ENCODE data around the gene H1-8. TPM values are rescaled to one million over a fixed set of nuclear protein-coding genes. Genes with fewer than 3 reads are reported as not detected.

Gene H1-8
- total and polyA plus RNA-seq, 9 of the 15 experiments (the other 6 are each of a cell fraction or from before 2014, with no cell fraction given) = not detected

GRCh38 chr3:129582799-129583198 lies 39.8 kb downstream of the H1-8 start:
- H3K4me3 ChIP-seq = no peak overlapping the region
- ChIA-PET CTCF (ENCODE audit: low intra/inter-chr PET ratio) (no interaction called here), POLR2A (interaction anchor here (0.6 to 0.7 kb wide), 2 partner anchors 136 to 267 kb away, joined by 3 read pairs; no protein-coding TSS in a partner anchor)
- no peak overlapping the region for H3K9ac ChIP-seq (ENCODE audit: insufficient read depth in 1 of 2, low read depth in 2 of 2, low read length in 2 of 2)
- no peak for DNase-seq (ENCODE audit: extremely low read depth in 1 of 4, low spot score in 3 of 4)
- no peak overlapping the region for H2AFZ ChIP-seq (ENCODE audit: low read depth, low read length)
- no TSS peak for BruUV-seq (replicated peaks)
- H3K27me3 ChIP-seq (ENCODE audit: control insufficient read depth in 2 of 2, insufficient read depth in 2 of 2, low read length in 2 of 2) = no peaks in the 10 kb centered on the region
- TF ChIP-seq RFX5 (IDR thresholded peaks at IDR 0.05; ENCODE audit: low read depth, low read length) = no peak
- TF ChIP-seq ZNF146 (CRISPR knock-in tag; IDR thresholded peaks at IDR 0.05; ENCODE audit: unreplicated experiment) = no peak
- TF ChIP-seq HNRNPH1 (optimal IDR thresholded peaks at IDR 0.05; ENCODE audit: low read depth, low read length) = no peak
- no peak for TF ChIP-seq ZKSCAN3 (CRISPR knock-in tag; IDR thresholded peaks at IDR 0.05)
- no peak for TF ChIP-seq ZZZ3 (IDR thresholded peaks at IDR 0.05)
- TF ChIP-seq MEIS2 (IDR thresholded peaks at IDR 0.05; ENCODE audit: partially characterized antibody) = no peak
- TF ChIP-seq SNRNP70 (optimal IDR thresholded peaks at IDR 0.05; ENCODE audit: low read depth, low read length) = no peak
- TF ChIP-seq ZBTB40 (IDR thresholded peaks at IDR 0.05) = no peak
- TF ChIP-seq ZBTB40 (CRISPR knock-in tag; IDR thresholded peaks at IDR 0.05) = no peak
- TF ChIP-seq YY1 (IDR thresholded peaks at IDR 0.05; ENCODE audit: borderline replicate concordance in 1 of 3, control insufficient read depth in 1 of 3, extremely low read depth in 1 of 3, insufficient read depth in 3 of 3, insufficient read length in 1 of 3, insufficient replicate concordance in 2 of 3, low read depth in 1 of 3, low read length in 2 of 3) = no peak
- no peak for TF ChIP-seq ZNF584 (CRISPR knock-in tag; IDR thresholded peaks at IDR 0.05; ENCODE audit: low read depth)
- TF ChIP-seq ZNF282 (CRISPR knock-in tag; IDR thresholded peaks at IDR 0.05) = no peak
- no peak for TF ChIP-seq DDX20 (tag; IDR thresholded peaks at IDR 0.05; ENCODE audit: low read depth)
- TF ChIP-seq JUND (IDR thresholded peaks at IDR 0.05; ENCODE audit: borderline replicate concordance, low read depth, low read length) = no peak
- no peak for TF ChIP-seq JUND (tag; IDR thresholded peaks at IDR 0.05; ENCODE audit: borderline replicate concordance, low read depth, low read length)
- WGBS (ENCODE audit: insufficient coverage, low coverage, missing lambda C conversion rate) = 82% methylated on average over 5 of the region's 5 CpGs
- no peak overlapping the region for H3K27ac ChIP-seq (ENCODE audit: extremely low read depth, low read depth, low read length)
- FAIRE-seq = no peak
- no peaks in the 10 kb centered on the region; the same call in 2 of the 3 replicates for H3K79me2 ChIP-seq (ENCODE audit: control insufficient read depth, insufficient read depth, low read length)
- H3K9me3 ChIP-seq (replicated peaks; ENCODE audit: control insufficient read depth, insufficient read depth, low read depth, low read length) = no peaks in the 10 kb centered on the region
- H3K4me1 ChIP-seq (replicated peaks in 1 of 2; ENCODE audit: control insufficient read depth in 2 of 2, insufficient read depth in 2 of 2, low read length in 2 of 2) = peaks cover 17 to 57% of the 10 kb centered on the region in 2 experiments; a peak in 4 of 5 replicates
- H3K4me2 ChIP-seq (ENCODE audit: insufficient read depth, low read length) = no peak overlapping the region
- in situ Hi-C loops (cut with MboI) (no loop called here), intact Hi-C loops (cut with micrococcal nuclease) (no loop called here)
- H3K9me1 ChIP-seq (ENCODE audit: control insufficient read depth, insufficient read depth, low read length) = no peaks in the 10 kb centered on the region
- ATAC-seq = no peak
- H3K36me3 ChIP-seq (ENCODE audit: control insufficient read depth, insufficient read depth, low read length) = peaks cover 22% of the 10 kb centered on the region; the same call in 2 of the 3 replicates
- H4K20me1 ChIP-seq (replicated peaks; ENCODE audit: control insufficient read depth, insufficient read depth, low read length) = no peaks in the 10 kb centered on the region
